Small intestine (tissue), 7 donors: ENCODE data around the gene CCNG2. TPM values are rescaled to one million over a fixed set of nuclear protein-coding genes. Genes with fewer than 3 reads are reported as not detected.

Experiments
- DNase-seq, 2 donors: peaks; one replicate each; pipeline versions ENCODE4 v3.0.0 to v3.0.0-alpha.2; 2013
- FAIRE-seq: peaks from 2 replicates; lab custom pipeline; 2012; peaks lifted over from hg19 to GRCh38; lab: Jason Lieb, UNC
- H3K27ac ChIP-seq, 3 donors: one replicate each; pipeline ENCODE4 v1.5.1; 2013; ENCODE audit warnings: low read length in 2 of 3, mild to moderate bottlenecking in 2 of 3, control low read depth in 1 of 3, inconsistent platforms in 1 of 3, low read depth in 1 of 3, moderate library complexity in 1 of 3
- H3K27me3 ChIP-seq, 3 donors: one replicate each; pipeline ENCODE4 v1.6.1; 2013; ENCODE audit warnings: low read length in 3 of 3, inconsistent platforms in 1 of 3; ENCODE audit not compliant: control insufficient read depth in 3 of 3, insufficient read depth in 3 of 3
- H3K36me3 ChIP-seq, 3 donors: one replicate each; pipeline ENCODE4 v1.6.1; 2013; ENCODE audit warnings: low read length in 3 of 3, inconsistent platforms in 1 of 3, low read depth in 1 of 3, mild to moderate bottlenecking in 1 of 3, moderate library complexity in 1 of 3; ENCODE audit not compliant: control insufficient read depth in 3 of 3, insufficient read depth in 2 of 3
- H3K4me1 ChIP-seq, 3 donors: one replicate each; pipeline ENCODE4 v1.6.1; 2013; ENCODE audit warnings: low read length in 2 of 3, inconsistent platforms in 1 of 3, low read depth in 1 of 3, mild to moderate bottlenecking in 1 of 3, moderate library complexity in 1 of 3; ENCODE audit not compliant: control insufficient read depth in 3 of 3, insufficient read depth in 2 of 3
- H3K4me3 ChIP-seq, 3 donors: one replicate each; pipeline ENCODE4 v1.5.1; 2013; ENCODE audit warnings: low read length in 3 of 3, control low read depth in 1 of 3, inconsistent platforms in 1 of 3, low read depth in 1 of 3, mild to moderate bottlenecking in 1 of 3, moderate library complexity in 1 of 3
- H3K9me3 ChIP-seq, 2 donors: one replicate each; pipeline ENCODE4 v1.6.1; 2013; ENCODE audit warnings: low read depth in 1 of 2, low read length in 1 of 2; ENCODE audit not compliant: control insufficient read depth in 2 of 2, insufficient read depth in 1 of 2
- WGBS, 3 donors: extraction: QIAGEN DNeasy Blood & Tissue Kit; methylation state at CpG; one replicate each; pipeline ENCODE4 v1.1.7; 2013; 5-methylcytosine and 5-hydroxymethylcytosine counted together
- polyA plus RNA-seq, 4 donors: library from polyadenylated mRNA; stranded (reverse) in 3 of 4; unstranded in 1 of 4; fragments of 200-250 nt in 3 of 4; fragments of 120-200 nt in 1 of 4; gene quantifications; one replicate each; pipeline versions ENCODE4 v1.2.1 to v1.2.3, GENCODE V29; 2013
- donor health status: healthy with polysubstance abuse.
- donor health status: control.
- donor health status: control.
- donor health status: Bipolar disorder and iron deficiency.
- donor health status: healthy.

Gene CCNG2
- polyA plus RNA-seq, 4 donors, result 9.2 to 223 (median 12.0) TPM

GRCh38 chr4:77149789-77150188, 7.2 kb upstream of the CCNG2 start:
- peaks cover 0 to 49% (median 2%) of the 10 kb centered on the region in 3 donors for H3K4me1 ChIP-seq
- DNase-seq (no peak), FAIRE-seq (no peak)
- 89 to 97% (median 96%) methylated on average over 1 of the region's 1 CpG for WGBS, 3 donors
- no peak overlapping the region for H3K4me3 ChIP-seq
- H3K36me3 ChIP-seq, result no peaks in the 10 kb centered on the region
- no peak overlapping the region for H3K27ac ChIP-seq
- no peaks in the 10 kb centered on the region for H3K27me3 ChIP-seq
- H3K9me3 ChIP-seq, result no peaks in the 10 kb centered on the region

- Histone ChIP-seq H3K4me3 (no peak overlapping the region), H3K27me3 (no peaks in the 10 kb centered on the region), H3K36me3 (no peaks in the 10 kb centered on the region), H3K27ac (no peak overlapping the region), H3K9me3 (no peaks in the 10 kb centered on the region), H3K4me1 (peaks cover 0 to 52% (median 2%) of the 10 kb centered on the region in 3 donors)
- no peak for DNase-seq
- FAIRE-seq, result no peak
- 76 to 83% (median 80%) methylated on average over 6 of the region's 6 CpGs for WGBS, 3 donors
Measured at GRCh38 chr4:77151241-77151640, 5.8 kb upstream of the CCNG2 start.

- FAIRE-seq (no peak), DNase-seq (peak in 1 of 2 donors; percentile 33)
- Histone ChIP-seq H3K36me3 (no peaks in the 10 kb centered on the region), H3K4me3 (no peak overlapping the region), H3K27me3 (no peaks in the 10 kb centered on the region), H3K4me1 (peaks cover 0 to 42% (median 0%) of the 10 kb centered on the region in 3 donors), H3K27ac (peak overlapping the region in 1 of 3 donors; percentile 0), H3K9me3 (no peaks in the 10 kb centered on the region)
- 66 to 84% (median 74%) methylated on average over 5 of the region's 5 CpGs for WGBS, 3 donors
Measured at GRCh38 chr4:77152421-77152820, 4.6 kb upstream of the CCNG2 start.

- Histone ChIP-seq H3K27me3 (no peaks in the 10 kb centered on the region), H3K36me3 (no peaks in the 10 kb centered on the region), H3K9me3 (no peaks in the 10 kb centered on the region), H3K4me3 (no peak overlapping the region), H3K27ac (peak overlapping the region in 1 of 3 donors; percentile 56), H3K4me1 (peaks cover 0 to 36% (median 0%) of the 10 kb centered on the region in 3 donors)
- 63 to 66% (median 64%) methylated on average over 3 of the region's 3 CpGs for WGBS, 3 donors
- FAIRE-seq (no peak), DNase-seq (peak; percentile 30 to 42)
Measured at GRCh38 chr4:77153006-77153405, 4.0 kb upstream of the CCNG2 start.

GRCh38 chr4:77154065-77154464, 2.9 kb upstream of the CCNG2 start:
- no peak for FAIRE-seq
- Histone ChIP-seq H3K9me3 (no peaks in the 10 kb centered on the region), H3K4me1 (peaks cover 0 to 36% (median 4%) of the 10 kb centered on the region in 3 donors), H3K27ac (peak overlapping the region in 1 of 3 donors; percentile 56), H3K27me3 (no peaks in the 10 kb centered on the region), H3K4me3 (no peak overlapping the region), H3K36me3 (peaks cover 0 to 6% (median 0%) of the 10 kb centered on the region in 3 donors)
- DNase-seq, result peak in 1 of 2 donors; percentile 38

- Histone ChIP-seq H3K27ac (peak overlapping the region in 1 of 3 donors; percentile 85), H3K4me1 (peaks cover 0 to 36% (median 4%) of the 10 kb centered on the region in 3 donors), H3K4me3 (no peak overlapping the region), H3K9me3 (no peaks in the 10 kb centered on the region), H3K27me3 (no peaks in the 10 kb centered on the region), H3K36me3 (peaks cover 0 to 6% (median 0%) of the 10 kb centered on the region in 3 donors)
- DNase-seq, result no peak
- no peak for FAIRE-seq
- WGBS, 3 donors, result 54 to 57% (median 54%) methylated on average over 4 of the region's 4 CpGs
Measured at GRCh38 chr4:77154761-77155499, 2.1 kb upstream of the CCNG2 start.

- Histone ChIP-seq H3K36me3 (peaks cover 0 to 9% (median 2%) of the 10 kb centered on the region in 3 donors), H3K4me3 (peak overlapping the region in 2 of 3 donors; percentile 36 to 71), H3K9me3 (no peaks in the 10 kb centered on the region), H3K4me1 (peaks cover 0 to 36% (median 4%) of the 10 kb centered on the region in 3 donors), H3K27ac (peak overlapping the region in 1 of 3 donors; percentile 85), H3K27me3 (no peaks in the 10 kb centered on the region)
- WGBS, 3 donors, result 25 to 44% (median 35%) methylated on average over 15 of the region's 15 CpGs
- FAIRE-seq (no peak), DNase-seq (peak in 1 of 2 donors; percentile 37)
Measured at GRCh38 chr4:77155631-77156452, 1.2 kb upstream of the CCNG2 start.

- Histone ChIP-seq H3K27ac (peak overlapping the region in 2 of 3 donors; percentile 87 to 98), H3K4me3 (peak overlapping the region; percentile 69 to 98 (median 71)), H3K36me3 (peaks cover 2 to 12% (median 5%) of the 10 kb centered on the region in 3 donors), H3K9me3 (no peaks in the 10 kb centered on the region), H3K4me1 (peaks cover 0 to 36% (median 4%) of the 10 kb centered on the region in 3 donors), H3K27me3 (no peaks in the 10 kb centered on the region)
- FAIRE-seq (peak; percentile 82), DNase-seq (peak; percentile 99 to 100)
- WGBS, 3 donors, result 0% methylated on average over 17 of the region's 17 CpGs
Measured at GRCh38 chr4:77156533-77156911, 485 bp upstream of the CCNG2 start.
